Astrocyte (in vitro differentiated cells and primary cell): ENCODE data around the gene SCYGR6. TPM values are rescaled to one million over a fixed set of nuclear protein-coding genes. Genes with fewer than 3 reads are reported as not detected.

Experiments used
- DNase-seq: peaks from one replicate; pipeline ENCODE4 v3.0.0-alpha.2; 2010; ENCODE audit warnings: low read depth
- FAIRE-seq: peaks from 2 replicates; lab custom pipeline; 2011; peaks lifted over from hg19 to GRCh38; lab: Jason Lieb, UNC
- H2AFZ ChIP-seq: 2 replicates; pipeline ENCODE4 v1.6.0; 2012; ENCODE audit warnings: low read depth, low read length, inconsistent platforms
- H3K27ac ChIP-seq: 2 replicates; pipeline ENCODE4 v1.5.1; 2011; ENCODE audit warnings: low read depth, low read length, inconsistent platforms
- H3K27me3 ChIP-seq: 2 replicates; pipeline ENCODE4 v1.6.0; 2011; ENCODE audit warnings: low read length, inconsistent platforms; ENCODE audit not compliant: insufficient read depth
- H3K36me3 ChIP-seq: 2 replicates; pipeline ENCODE4 v1.5.1; 2011; ENCODE audit warnings: low read length, inconsistent platforms; ENCODE audit not compliant: insufficient read depth
- H3K4me1 ChIP-seq: 2 replicates; pipeline ENCODE4 v1.5.1; 2011; ENCODE audit warnings: low read length, inconsistent platforms; ENCODE audit not compliant: insufficient read depth
- H3K4me2 ChIP-seq: 2 replicates; pipeline ENCODE4 v1.6.0; 2012; ENCODE audit warnings: low read length, inconsistent platforms
- H3K4me3 ChIP-seq: 2 replicates; pipeline ENCODE4 v1.5.1; 2011; ENCODE audit warnings: low read depth, mild to moderate bottlenecking, low read length, inconsistent platforms; ENCODE audit not compliant: insufficient read depth
- H3K79me2 ChIP-seq: 2 replicates; pipeline ENCODE4 v1.6.0; 2012; ENCODE audit warnings: mild to moderate bottlenecking, low read length, inconsistent platforms; ENCODE audit not compliant: insufficient read depth
- H3K9ac ChIP-seq: 2 replicates; pipeline ENCODE4 v1.6.0; 2012; ENCODE audit warnings: mild to moderate bottlenecking, low read length, inconsistent platforms
- H3K9me3 ChIP-seq: 2 replicates; pipeline ENCODE4 v1.5.1; 2012; ENCODE audit warnings: low read depth, mild to moderate bottlenecking, low read length, inconsistent platforms; ENCODE audit not compliant: insufficient read depth
- H4K20me1 ChIP-seq: 2 replicates; pipeline ENCODE4 v1.6.0; 2012; ENCODE audit warnings: low read length, inconsistent platforms; ENCODE audit not compliant: insufficient read depth
- H3K27ac Mint-ChIP-seq: one replicate; pipeline ENCODE4 v1.8.0; 2021; ENCODE audit warnings: mild to moderate bottlenecking, mixed read lengths; ENCODE audit not compliant: unreplicated experiment
- H3K27me3 Mint-ChIP-seq: one replicate; pipeline ENCODE4 v1.8.0; 2021; ENCODE audit warnings: low read depth, mixed read lengths; ENCODE audit not compliant: unreplicated experiment
- H3K36me3 Mint-ChIP-seq: one replicate; pipeline ENCODE4 v1.8.0; 2021; ENCODE audit warnings: low read depth, mixed read lengths; ENCODE audit not compliant: unreplicated experiment
- H3K4me1 Mint-ChIP-seq: one replicate; pipeline ENCODE4 v1.8.0; 2021; ENCODE audit warnings: low read depth, mixed read lengths; ENCODE audit not compliant: unreplicated experiment
- H3K4me3 Mint-ChIP-seq: one replicate; pipeline ENCODE4 v1.8.0; 2021; ENCODE audit warnings: mild to moderate bottlenecking, moderate library complexity, mixed read lengths; ENCODE audit not compliant: unreplicated experiment
- H3K9me3 Mint-ChIP-seq: one replicate; pipeline ENCODE4 v1.8.0; 2021; ENCODE audit warnings: mild to moderate bottlenecking, mixed read lengths; ENCODE audit not compliant: unreplicated experiment
- CTCF ChIP-seq: IDR thresholded peaks from 2 replicates; pipeline ENCODE4 v1.5.1; 2011; ENCODE audit warnings: low read depth, mild to moderate bottlenecking, inconsistent platforms, low read length, moderate library complexity; ENCODE audit not compliant: insufficient read depth
- EZH2 ChIP-seq: IDR thresholded peaks from 2 replicates; pipeline ENCODE4 v1.6.1; 2012; ENCODE audit warnings: mild to moderate bottlenecking, low read length, inconsistent platforms; ENCODE audit not compliant: insufficient read depth
- total RNA-seq: library from RNA; stranded (reverse); gene quantifications from 2 replicates; pipeline ENCODE4 v1.2.1, GENCODE V29; 2021

Gene SCYGR6
- total RNA-seq, 1 donor from 2014 or later = not detected

GRCh38 chr2:227687189-227687588, 37.4 kb downstream of the SCYGR6 start:
- no peaks in the 10 kb centered on the region for H3K36me3 ChIP-seq
- no peaks in the 10 kb centered on the region for H3K9me3 ChIP-seq
- no peak overlapping the region for H3K9ac ChIP-seq
- no peak overlapping the region for H3K4me3 ChIP-seq
- H3K4me2 ChIP-seq = no peak overlapping the region
- TF ChIP-seq CTCF (no peak), EZH2 (no peak)
- H3K79me2 ChIP-seq = no peaks in the 10 kb centered on the region
- H4K20me1 ChIP-seq = no peaks in the 10 kb centered on the region
- Mint-ChIP-seq H3K4me1 (no peaks in the 10 kb centered on the region), H3K9me3 (no peaks in the 10 kb centered on the region), H3K27me3 (no peaks in the 10 kb centered on the region), H3K4me3 (no peak overlapping the region), H3K36me3 (no peaks in the 10 kb centered on the region), H3K27ac (no peak overlapping the region)
- no peak for DNase-seq
- H3K27ac ChIP-seq = no peak overlapping the region
- no peak for FAIRE-seq
- H3K4me1 ChIP-seq = no peaks in the 10 kb centered on the region
- H3K27me3 ChIP-seq = no peaks in the 10 kb centered on the region
- no peak overlapping the region for H2AFZ ChIP-seq

GRCh38 chr2:227684258-227684657, 40.3 kb downstream of the SCYGR6 start:
- Mint-ChIP-seq H3K4me3 (no peak overlapping the region), H3K27ac (no peak overlapping the region), H3K4me1 (no peaks in the 10 kb centered on the region), H3K27me3 (no peaks in the 10 kb centered on the region), H3K9me3 (no peaks in the 10 kb centered on the region), H3K36me3 (no peaks in the 10 kb centered on the region)
- H3K9ac ChIP-seq = no peak overlapping the region
- H3K79me2 ChIP-seq = no peaks in the 10 kb centered on the region
- no peak overlapping the region for H2AFZ ChIP-seq
- H3K27me3 ChIP-seq = no peaks in the 10 kb centered on the region
- DNase-seq = no peak
- no peak overlapping the region for H3K4me2 ChIP-seq
- no peaks in the 10 kb centered on the region for H3K36me3 ChIP-seq
- H4K20me1 ChIP-seq = no peaks in the 10 kb centered on the region
- no peaks in the 10 kb centered on the region for H3K9me3 ChIP-seq
- no peak for TF ChIP-seq EZH2
- TF ChIP-seq CTCF = no peak
- no peak for FAIRE-seq
- no peak overlapping the region for H3K27ac ChIP-seq
- no peak overlapping the region for H3K4me3 ChIP-seq
- H3K4me1 ChIP-seq = no peaks in the 10 kb centered on the region

GRCh38 chr2:227677928-227678327, 46.6 kb downstream of the SCYGR6 start:
- no peak overlapping the region for H3K27ac ChIP-seq
- H4K20me1 ChIP-seq = no peaks in the 10 kb centered on the region
- no peaks in the 10 kb centered on the region for H3K4me1 Mint-ChIP-seq
- H3K36me3 ChIP-seq = no peaks in the 10 kb centered on the region
- no peaks in the 10 kb centered on the region for H3K79me2 ChIP-seq
- no peak overlapping the region for H2AFZ ChIP-seq
- H3K27ac Mint-ChIP-seq = no peak overlapping the region
- DNase-seq = no peak
- no peak overlapping the region for H3K9ac ChIP-seq
- no peaks in the 10 kb centered on the region for H3K4me1 ChIP-seq
- no peaks in the 10 kb centered on the region for H3K36me3 Mint-ChIP-seq
- TF ChIP-seq CTCF = no peak
- TF ChIP-seq EZH2 = no peak
- no peak overlapping the region for H3K4me2 ChIP-seq
- peaks cover 4% of the 10 kb centered on the region for H3K9me3 Mint-ChIP-seq
- no peak overlapping the region for H3K4me3 ChIP-seq
- FAIRE-seq = no peak
- no peaks in the 10 kb centered on the region for H3K27me3 ChIP-seq
- no peaks in the 10 kb centered on the region for H3K9me3 ChIP-seq
- no peak overlapping the region for H3K4me3 Mint-ChIP-seq
- peaks cover 2% of the 10 kb centered on the region for H3K27me3 Mint-ChIP-seq
